ENCODE data around the gene HDAC7.
"Not testable (repeated sequence)": the region's sequence is repeated elsewhere in the genome, so short reads cannot be mapped to it uniquely, and the experiment has no call there.

HDAC7 gene

GRCh38 chr12:47848853-47849252, 29.1 kb upstream of the HDAC7 start:
- no peak for DNase-seq (ENCODE audit: low read depth)

DNA sequence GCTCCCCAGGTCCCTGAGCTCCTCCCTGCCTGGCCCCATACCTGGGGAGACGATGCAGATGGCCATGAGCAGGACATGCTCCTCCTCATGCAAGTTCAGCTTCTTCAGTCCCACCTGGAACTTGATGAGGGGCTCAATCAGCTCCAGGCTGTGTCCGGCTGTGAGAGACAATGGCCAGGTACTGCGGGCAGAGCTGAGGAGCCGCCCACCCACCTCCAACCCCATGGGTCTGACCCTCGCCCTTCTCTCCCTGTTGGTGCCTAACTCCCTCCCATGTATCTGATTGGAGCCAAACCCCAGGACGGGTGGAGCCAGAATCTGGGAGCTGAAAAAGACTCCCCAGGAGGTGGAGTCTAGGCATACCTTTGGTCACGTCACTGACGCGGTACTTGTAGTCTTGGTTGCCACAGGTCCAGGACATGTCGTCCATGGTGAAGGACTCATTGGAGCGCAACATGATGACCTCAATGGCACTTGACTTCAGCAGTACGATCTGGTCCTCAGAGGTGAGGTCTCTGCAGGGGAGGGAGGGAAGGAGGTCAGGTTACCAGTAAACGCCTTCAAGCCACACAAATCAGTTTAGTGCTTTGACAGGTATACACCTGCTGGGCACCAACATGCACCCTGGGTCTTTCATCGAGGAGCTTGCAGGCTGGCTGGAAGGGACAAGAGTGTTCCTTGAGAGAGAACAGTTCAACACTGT, 26.7 kb upstream of the HDAC7 start:
- no peak for DNase-seq (ENCODE audit: low read depth)

GRCh38 chr12:47845081-47845480, 25.4 kb upstream of the HDAC7 start:
- DNase-seq (ENCODE audit: low read depth): no peak

GRCh38 chr12:47844264-47845019, 24.7 kb upstream of the HDAC7 start:
- no peak for DNase-seq (ENCODE audit: low read depth)

DNA sequence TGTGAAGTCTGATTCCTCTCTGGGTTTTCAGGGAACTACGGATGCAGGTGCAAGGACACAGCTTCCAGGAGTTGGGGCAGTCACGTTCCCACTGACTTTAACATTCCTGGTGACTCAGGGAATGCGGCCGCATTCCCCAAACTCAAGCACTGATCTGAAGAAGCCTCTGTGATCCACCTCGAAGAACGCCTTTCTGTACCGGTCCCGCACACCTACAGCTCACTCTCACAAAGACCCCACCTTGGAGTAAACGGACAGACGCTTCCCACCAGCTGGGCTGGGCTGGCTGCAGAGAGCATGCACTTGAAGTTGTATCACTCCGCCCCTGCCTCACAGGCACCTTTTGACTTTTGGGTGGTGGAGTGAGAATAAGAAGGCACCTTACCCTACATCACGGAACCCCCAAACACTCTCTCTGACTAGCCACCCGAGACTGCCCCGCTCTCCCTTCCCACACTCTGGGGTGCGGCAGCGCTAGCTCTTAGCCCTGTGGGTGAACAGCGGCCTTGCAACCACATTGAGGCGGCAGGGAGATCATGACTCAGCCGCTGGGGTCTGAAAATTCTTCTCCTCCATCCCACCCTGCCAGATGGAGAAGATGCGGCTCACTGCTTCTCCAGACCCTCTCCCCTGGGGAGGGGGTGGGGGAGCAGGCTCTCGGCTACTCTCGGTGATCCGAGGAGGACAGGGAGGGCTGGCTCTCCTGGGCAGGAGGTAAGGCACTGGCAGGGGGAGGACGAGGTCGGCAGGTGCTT, 23.7 kb upstream of the HDAC7 start:
- no peak for DNase-seq (ENCODE audit: low read depth)

GRCh38 chr12:47842543-47842942, 22.8 kb upstream of the HDAC7 start:
- not testable (repeated sequence) for DNase-seq (ENCODE audit: low read depth)

GRCh38 chr12:47841910-47842309, 22.2 kb upstream of the HDAC7 start:
- DNase-seq (ENCODE audit: low read depth): no peak

GRCh38 chr12:47841501-47841900, 21.8 kb upstream of the HDAC7 start:
- DNase-seq (ENCODE audit: low read depth): no peak

DNA sequence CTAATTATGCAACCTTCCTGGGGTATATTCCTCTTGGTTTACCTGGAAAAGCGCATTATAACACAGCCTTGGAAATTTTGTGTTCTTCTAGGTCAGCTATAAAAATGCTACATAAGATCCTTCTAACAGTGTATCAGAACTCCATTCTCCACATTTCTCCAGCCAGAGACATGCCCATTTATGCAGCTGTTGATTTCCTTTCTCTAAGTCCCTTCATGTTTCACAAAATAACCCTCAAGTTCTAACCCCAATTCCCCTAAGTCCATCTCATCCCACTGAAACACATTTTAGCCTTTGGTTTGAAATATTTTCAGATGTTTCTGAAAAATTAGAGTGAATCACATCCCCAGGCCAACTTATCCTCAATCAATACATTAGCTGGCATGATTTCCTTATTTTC, 20.9 kb upstream of the HDAC7 start:
- DNase-seq (ENCODE audit: low read depth): no peak

GRCh38 chr12:47839214-47839876, 19.6 kb upstream of the HDAC7 start:
- no peak for DNase-seq (ENCODE audit: low read depth)

- no peak for DNase-seq (ENCODE audit: low read depth)
These were observed 18.7 kb upstream of the HDAC7 start for GRCh38 chr12:47838286-47838931.

DNA sequence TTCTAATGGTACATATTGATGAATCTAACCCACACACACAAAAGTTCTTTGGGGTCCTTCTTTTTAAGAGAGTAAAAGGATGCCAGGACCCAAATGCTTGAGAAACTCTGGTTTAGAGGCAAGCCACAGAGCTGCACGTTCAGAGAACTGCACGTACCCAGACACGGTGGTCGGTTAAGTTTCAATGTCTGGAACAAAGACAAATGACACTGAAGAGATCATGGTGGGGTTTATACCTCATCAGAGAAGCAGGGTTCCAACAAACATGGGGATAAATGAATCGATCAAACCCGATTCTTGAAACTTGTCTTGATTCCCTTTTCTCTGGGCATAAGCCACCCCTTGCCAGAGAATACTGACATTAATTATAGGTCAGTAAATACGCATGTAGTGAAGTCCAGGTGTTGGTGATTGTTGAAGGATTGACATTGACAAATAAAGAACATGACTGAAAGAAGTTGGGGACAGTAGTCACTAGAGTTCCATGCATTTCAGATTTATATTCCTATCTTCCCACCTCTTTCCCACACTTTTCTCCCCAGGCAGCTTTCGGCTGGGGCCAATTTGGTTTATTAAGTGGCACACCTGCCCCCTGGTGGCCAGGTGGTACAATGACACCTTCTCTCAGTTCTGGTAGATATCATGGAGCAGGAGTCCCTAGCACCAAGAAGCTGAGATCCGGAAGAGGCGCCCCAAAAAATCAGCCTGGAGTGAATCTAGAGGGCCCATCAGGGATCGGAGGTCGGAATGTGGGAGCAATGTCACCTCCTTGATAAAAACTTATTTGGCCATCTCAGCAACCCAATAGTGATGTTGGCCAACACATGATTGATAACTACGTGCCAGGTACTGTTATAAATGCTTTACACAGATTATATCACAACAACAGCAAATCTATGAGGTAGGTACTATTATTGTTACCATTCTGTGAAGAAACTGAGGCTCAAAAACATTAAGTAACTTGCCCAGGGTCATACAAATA, 17.8 kb upstream of the HDAC7 start:
- no peak for DNase-seq (ENCODE audit: low read depth)

DNA sequence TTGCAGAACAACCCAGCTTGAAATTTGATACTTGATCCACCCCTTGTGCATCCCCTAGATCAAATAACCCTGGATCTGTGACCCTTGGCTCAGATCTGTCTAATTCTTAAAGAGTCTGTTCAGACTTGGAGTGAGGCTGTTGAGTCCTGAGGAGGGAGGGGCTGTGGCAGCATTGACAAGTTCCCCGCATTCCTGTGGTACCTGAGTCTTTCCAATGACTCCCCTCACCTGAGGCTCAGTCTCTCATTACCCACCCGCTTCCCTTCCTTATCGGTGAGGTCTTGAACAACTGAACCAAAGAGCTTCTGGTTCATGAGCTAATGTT, 16.1 kb upstream of the HDAC7 start:
- DNase-seq (ENCODE audit: low read depth): no peak

DNA sequence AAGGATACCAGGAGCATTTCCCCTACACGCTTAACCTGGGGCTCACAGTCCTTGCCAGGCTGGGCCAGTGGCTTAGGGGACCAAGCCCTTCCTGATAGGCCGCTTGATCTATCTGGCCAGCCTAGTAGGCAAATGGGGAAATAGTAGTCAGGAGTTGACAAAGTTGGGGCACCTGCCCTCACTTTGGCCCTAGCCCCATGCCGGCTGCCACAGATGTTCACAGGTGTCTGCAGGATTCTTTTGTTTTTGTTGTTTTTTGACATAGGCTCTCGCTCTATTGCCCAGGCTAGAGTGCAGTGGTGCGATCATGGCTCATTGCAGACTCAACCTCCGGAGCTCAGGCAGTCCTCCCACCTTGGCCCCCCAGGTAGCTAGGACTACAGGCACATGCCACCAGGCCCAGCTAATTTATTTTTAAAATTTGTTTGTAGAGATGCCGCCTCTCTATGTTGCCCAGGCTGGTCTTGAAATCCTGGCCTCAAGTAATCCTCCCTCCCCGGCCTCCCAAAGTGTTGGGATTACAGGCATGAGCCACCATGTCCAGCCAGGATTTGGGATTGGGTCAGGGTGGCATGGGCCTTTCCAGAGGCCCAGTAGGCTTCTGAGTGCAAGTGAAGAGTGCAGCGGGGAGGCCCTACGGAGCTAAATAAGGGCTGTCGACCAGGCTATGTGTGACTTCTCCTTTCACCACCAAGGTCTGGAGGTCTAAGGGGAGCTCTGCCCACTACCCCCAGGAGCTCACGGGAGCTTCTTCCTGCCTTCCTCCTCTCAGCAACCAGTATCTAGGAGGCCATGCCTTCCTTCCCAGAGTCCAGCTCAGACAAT, 15.5 kb upstream of the HDAC7 start:
- no peak for DNase-seq (ENCODE audit: low read depth)

- no peak for DNase-seq (ENCODE audit: low read depth)
These were observed 14.6 kb upstream of the HDAC7 start for GRCh38 chr12:47834199-47834903.

GRCh38 chr12:47833591-47834012, 13.9 kb upstream of the HDAC7 start:
- no peak for DNase-seq (ENCODE audit: low read depth)

- no peak for DNase-seq (ENCODE audit: low read depth)
These were observed 12.7 kb upstream of the HDAC7 start for GRCh38 chr12:47832263-47832933.

GRCh38 chr12:47829584-47829983, 9.9 kb upstream of the HDAC7 start:
- DNase-seq (ENCODE audit: low read depth): no peak

Measured in stimulated activated CD8-positive, alpha-beta memory T cell treated with anti-CD3 and anti-CD28 coated beads, Interleukin-15, amount 100 ng/mL, for 1 hour (primary cell).